Amniotic epithelial cell (primary cell): ENCODE measurements around the gene APOC1.
"Not testable (repeated sequence)": the region's sequence is repeated elsewhere in the genome, so short reads cannot be mapped to it uniquely, and the experiment has no call there.

Experiments
- DNase-seq: peaks from one replicate; pipeline ENCODE4 v3.0.0-alpha.2; 2010; ENCODE audit warnings: low read depth

The APOC1 gene

DNA sequence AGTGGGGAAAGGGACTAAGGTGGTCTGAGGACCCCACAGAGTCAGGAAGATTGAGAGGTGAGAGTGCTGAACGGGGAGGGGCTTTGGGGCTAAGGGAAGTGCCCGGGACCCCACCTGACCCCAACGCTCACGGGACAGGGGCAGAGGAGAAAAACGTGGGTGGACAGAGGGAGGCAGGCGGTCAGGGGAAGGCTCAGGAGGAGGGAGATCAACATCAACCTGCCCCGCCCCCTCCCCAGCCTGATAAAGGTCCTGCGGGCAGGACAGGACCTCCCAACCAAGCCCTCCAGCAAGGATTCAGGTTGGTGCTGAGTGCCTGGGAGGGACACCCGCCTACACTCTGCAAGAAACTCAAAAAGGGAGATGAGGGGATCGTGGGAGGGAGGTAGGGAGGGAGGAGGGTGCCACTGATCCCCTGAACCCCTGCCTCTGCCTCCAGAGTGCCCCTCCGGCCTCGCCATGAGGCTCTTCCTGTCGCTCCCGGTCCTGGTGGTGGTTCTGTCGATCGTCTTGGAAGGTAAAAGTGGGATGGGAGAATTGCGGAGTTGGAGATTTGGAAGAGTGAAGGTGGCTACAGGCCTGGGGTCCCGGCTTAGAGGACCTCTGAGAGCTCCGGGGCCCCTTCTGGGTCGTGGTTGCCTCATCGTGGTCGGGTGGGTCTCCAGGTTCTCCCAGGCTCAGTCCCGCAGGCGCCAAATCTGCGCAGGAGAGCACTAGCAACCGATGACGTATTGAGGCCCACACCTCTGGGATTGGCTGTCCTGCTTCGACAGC lies at the start of gene APOC1:
Gene APOC1, plus strand, starts transcription at position 176 of the 774 bp plus-strand sequence. Its CDS starts 284 bp downstream, at position 460.
- DNase-seq, result peak; percentile 74

DNA sequence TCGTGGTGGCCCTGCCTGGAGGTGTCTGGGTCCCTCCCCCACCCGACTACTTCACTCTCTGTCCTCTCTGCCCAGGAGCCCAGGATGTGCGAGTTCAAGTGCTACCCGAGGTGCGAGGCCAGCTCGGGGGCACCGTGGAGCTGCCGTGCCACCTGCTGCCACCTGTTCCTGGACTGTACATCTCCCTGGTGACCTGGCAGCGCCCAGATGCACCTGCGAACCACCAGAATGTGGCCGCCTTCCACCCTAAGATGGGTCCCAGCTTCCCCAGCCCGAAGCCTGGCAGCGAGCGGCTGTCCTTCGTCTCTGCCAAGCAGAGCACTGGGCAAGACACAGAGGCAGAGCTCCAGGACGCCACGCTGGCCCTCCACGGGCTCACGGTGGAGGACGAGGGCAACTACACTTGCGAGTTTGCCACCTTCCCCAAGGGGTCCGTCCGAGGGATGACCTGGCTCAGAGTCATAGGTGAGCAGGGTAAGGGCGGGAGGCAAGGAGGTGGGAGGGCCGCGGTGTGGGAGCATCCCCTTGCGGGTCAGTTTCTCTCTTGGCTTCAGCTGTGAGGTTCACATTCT lies 49.1 kb upstream of the APOC1 start:
- no peak for DNase-seq

DNA sequence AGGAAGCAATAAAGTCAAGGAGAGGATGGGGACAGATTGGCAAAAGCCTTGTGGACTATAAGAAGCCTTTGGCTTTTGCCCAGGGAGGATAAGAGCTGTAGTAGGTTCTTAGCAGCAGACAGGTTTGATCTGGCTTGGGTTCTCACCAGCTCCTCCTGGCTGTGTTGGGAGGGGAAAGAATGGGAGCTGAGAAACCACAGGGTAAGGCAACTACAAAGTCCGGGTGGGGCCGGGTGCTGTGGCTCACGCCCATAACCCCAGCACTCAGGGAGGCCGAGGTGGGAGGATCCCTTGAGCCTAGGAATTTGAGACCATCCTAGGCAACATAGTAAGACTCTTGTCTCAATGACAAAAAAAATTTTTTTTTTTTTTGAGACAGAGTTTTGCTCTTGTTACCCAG lies 47.7 kb upstream of the APOC1 start:
- no peak for DNase-seq

DNA sequence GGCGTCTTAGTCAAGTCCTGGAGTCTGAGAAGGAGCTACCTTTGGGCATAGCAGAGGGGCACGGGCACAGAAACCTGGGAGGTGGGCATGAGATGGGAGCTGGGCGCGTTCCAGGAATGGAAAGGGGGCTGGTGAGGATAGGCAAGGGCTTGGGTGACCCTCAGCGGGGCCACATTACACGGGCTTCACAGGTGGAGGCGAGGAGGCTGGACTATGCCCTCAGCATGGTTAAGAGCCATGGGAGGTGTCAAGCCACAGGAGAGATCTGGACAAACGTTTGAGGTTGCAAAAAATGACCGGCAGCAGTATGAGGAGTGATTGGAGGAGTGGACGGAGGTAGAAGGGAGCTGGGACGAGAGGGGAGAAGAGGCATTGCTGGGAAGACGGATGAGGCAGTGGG lies 46.8 kb upstream of the APOC1 start:
- no peak for DNase-seq

DNA sequence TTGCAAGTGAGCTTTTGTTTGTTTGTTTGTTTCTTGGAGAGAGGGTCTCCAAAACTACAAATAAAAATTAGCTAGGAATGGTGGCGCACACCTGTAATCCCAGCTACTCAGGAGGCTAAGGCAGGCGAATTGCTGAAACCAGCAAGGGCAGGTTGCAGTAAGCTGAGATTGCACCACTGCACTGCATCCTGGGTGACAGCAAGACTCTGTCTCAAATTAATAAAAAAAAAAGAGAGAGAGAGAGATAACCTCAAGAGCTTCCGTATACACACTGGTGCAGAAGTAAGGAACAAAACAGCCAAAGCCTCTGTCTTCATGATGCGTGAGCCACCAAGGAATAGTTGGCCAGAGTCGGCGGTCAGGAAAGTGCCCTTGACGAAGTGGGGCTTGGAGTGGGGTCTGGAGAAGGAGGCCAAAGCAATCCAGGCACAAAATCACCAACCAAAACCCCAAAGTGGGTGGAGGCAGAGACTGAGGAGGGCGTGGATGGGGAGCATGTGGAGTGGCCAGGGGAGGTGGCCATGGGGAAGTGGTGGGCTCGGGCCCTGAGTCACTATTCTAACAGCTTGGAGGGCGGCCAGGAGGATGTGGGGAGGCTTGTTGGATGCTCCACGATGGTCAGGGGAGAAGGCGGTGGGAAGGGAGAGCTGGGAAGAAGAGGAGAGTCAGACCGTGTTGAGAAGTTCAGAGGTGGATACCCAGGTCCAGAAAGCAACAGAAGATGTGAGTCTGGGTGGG lies 44.5 kb upstream of the APOC1 start:
- DNase-seq, result peak; percentile 83

DNA sequence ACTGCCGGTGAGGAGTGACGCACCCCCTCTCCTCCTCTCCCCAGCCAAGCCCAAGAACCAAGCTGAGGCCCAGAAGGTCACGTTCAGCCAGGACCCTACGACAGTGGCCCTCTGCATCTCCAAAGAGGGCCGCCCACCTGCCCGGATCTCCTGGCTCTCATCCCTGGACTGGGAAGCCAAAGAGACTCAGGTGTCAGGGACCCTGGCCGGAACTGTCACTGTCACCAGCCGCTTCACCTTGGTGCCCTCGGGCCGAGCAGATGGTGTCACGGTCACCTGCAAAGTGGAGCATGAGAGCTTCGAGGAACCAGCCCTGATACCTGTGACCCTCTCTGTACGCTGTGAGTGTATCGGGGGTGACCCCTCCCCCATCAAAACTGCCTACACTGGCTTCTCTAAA lies 42.6 kb upstream of the APOC1 start:
- DNase-seq, result no peak

DNA sequence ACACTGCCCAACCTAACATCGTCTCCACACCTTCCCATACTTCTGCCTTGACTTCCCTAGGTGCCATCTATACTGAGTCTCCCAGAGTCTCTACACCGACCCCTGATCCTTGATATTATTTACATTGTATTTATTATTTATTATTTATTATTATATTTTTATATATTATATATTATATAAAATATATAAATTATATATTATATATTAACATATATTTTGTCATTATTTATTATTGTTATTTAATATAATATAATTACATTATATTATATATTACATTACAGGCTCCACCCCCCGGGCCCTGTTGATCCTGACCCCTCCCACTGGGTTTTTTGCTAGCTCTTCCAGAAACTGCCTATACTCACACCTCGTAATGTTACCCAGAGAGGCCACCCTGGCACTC lies 41.7 kb upstream of the APOC1 start:
- no peak for DNase-seq

DNA sequence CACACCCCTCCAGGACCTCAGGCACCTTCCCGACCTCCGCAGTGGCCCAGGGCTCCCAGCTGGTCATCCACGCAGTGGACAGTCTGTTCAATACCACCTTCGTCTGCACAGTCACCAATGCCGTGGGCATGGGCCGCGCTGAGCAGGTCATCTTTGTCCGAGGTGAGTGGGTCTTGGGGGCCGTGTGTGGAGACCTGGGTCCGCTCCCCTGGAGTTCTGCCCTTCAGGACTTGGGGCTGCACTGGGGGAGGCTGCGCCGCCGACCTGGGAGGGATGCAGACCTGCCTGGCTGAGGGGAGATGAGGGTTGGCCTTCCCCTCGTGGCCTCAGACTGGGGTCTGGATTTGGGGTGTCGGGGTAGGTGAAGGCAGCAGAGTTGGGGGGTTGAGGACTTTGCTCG lies 40.1 kb upstream of the APOC1 start:
- DNase-seq, result no peak

DNA sequence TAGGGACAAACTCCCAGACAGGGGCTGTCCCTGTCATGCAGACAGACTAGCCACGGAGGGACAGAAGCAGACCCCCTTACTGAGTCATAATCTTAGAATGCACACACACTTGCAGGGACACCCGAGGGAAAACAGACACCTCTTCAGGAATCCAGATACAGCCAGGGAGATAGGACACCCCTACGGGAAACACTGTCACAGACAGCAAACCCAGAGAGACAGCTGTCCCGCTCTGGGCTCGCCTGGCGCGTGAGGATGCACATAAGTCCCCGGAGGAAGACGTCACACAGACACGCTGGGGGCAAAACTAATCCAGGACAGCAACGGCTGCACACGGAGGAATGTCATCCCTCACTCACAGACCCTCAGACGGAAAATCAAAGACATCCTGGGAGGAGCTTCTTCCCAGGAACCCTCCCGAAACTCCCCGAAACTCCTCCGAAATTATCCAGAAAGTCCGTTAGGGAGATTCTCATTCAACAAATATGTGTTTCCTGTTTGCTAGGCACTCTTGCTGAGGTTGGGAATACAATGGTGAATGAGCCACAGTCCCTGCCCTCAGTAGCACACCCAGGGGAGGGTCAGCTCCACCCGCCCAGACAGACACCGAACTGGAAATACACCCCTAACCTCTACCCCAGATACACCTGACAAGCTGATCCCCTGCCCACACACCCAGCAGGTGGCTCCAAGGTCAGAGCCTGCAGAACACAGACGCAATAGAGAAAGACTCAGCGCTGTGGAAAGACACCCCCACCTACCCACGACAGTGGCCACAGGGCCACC lies 38.5 kb upstream of the APOC1 start:
- no peak for DNase-seq

DNA sequence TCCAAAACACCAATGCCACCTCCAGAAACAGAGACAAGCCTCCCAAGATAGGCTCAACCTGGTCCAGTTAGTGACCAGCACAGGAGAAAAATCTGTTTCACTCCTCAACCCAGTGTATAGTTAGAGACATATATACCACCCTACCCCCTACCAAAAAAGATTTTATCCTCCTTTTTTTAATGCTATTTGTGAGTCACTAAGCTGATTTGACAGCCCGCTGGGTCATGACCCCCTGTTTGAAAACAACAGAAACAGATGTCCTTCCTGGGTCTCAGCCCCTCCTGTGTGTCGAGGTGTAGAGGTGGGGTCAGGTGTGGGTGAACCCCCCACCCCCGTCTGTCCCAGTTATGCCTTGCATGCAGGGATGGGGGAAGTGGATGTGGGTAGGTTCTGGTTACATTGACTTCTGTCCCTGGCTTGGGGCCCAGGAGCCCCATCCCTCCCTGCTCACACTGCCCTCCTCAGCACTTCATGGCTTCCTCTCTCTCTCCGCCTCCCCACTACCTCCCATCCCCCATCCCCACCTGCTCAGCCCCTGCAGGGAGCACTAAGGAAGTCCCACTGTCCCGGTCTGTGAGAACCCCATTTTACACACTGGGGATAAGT lies 37.4 kb upstream of the APOC1 start:
- no peak for DNase-seq

DNA sequence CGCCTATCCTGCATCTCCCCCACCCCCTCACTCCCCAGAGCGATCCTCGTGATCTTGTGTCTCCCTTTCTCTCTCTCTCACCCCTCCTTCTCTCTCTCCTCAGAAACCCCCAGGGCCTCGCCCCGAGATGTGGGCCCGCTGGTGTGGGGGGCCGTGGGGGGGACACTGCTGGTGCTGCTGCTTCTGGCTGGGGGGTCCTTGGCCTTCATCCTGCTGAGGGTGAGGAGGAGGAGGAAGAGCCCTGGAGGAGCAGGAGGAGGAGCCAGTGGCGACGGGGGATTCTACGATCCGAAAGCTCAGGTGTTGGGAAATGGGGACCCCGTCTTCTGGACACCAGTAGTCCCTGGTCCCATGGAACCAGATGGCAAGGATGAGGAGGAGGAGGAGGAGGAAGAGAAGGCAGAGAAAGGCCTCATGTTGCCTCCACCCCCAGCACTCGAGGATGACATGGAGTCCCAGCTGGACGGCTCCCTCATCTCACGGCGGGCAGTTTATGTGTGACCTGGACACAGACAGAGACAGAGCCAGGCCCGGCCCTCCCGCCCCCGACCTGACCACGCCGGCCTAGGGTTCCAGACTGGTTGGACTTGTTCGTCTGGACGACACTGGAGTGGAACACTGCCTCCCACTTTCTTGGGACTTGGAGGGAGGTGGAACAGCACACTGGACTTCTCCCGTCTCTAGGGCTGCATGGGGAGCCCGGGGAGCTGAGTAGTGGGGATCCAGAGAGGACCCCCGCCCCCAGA lies 36.1 kb upstream of the APOC1 start:
- DNase-seq, result no peak

DNA sequence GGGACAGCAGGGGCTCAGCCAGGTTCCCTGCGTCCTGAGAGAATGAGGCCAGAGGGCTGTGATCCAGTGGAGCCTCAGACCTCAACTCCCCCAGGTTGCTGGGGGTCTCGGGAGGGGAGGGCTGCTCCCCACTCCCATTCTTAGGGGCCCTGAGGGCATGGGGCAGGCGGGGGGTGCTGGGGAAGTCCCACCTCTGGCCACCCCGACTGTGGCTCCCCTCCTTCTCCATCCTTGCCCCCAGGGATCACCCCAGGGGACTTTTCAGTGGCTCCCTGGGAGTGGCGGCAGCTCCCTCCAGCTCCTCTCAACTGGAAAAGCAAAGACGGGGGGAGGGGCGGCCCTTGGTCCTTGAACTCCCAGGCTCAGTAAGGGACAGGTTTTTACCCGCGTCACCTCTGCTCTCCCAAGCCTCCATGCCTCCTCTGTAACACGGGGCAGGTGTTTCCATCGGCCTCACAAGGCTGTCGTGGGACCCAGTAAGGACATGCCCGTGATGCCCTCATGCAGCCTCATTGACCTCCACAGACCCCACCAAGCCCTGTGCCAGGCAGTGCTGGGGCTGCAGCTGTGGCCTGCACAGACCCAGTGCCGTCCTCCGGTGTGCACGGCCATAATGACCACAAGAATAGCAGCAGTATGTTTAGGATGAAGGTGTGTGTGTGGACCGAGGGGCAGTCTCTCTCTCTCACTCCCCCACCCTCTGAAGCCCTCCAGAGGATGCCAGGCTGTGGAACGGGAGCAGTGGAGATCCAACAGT lies 34.9 kb upstream of the APOC1 start:
- DNase-seq, result no peak

DNA sequence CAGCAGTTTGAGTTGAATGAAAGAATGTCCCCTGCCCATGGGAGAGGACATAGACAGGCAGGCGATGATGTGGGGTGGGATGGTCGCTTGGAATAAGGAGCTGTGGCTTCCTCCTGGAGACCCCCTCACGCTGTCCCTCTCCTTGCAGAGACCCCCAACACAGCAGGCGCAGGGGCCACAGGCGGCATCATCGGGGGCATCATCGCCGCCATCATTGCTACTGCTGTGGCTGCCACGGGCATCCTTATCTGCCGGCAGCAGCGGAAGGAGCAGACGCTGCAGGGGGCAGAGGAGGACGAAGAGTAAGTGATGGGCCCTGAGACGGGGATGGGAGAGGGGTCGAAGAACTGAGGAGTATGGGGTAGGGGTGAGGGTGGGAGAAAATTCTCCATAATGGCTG lies 32.3 kb upstream of the APOC1 start:
- DNase-seq, result no peak

DNA sequence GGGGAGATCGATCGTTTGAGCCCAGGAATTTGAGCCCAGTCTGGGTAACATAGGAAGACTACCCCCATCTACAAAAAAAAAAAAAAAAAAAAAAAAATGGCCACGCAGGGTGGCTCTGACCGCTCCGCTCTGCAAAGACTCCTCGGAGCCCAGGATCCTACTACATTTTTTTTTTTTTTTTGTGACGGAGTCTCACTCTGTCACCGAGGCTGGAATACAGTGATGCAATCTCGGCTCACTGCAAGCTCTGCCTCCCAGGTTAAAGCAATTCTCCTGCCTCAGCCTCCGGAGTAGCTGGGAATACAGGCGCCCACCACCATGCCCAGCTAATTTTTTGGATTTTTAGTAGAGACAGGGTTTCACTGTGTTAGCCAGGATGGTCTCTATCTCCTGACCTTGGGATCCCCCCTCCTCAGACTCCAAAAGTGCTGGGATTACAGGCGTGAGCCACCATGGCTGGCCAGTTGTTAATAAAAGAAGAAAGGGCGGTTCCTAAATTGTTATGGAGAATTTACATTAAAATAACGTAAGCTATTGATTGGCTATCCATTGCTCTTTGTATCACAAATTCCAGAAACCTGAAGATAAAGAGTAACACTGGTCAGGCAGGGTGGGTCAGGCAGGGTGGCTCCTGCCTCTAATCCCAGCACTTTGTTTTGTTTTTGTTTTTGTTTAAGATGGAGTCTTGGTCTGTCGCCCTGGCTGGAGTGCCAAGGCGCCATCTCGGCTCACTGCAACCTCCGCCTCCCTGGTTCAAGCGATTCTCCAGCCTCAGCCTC lies 31.6 kb upstream of the APOC1 start:
- not testable (repeated sequence) for DNase-seq

DNA sequence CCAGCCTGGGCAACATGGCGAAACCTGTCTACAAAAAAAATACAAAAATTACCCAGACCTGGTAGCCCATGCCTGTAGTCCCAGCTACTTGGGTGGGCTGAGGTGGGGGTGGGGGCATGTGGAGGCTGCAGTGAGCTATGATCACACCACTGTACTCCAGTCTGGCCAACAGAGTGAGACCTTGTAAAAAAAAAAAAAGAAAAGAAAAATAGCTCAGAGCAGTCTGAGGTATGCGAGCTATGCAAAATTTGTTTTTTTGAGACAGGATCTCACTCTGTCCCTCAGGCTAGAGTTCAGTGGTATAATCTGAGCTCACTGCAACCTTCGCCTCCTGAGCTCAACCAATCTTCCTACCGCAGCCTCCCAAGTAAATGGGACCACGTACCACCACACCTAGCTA lies 30.5 kb upstream of the APOC1 start:
- DNase-seq, result no peak

DNA sequence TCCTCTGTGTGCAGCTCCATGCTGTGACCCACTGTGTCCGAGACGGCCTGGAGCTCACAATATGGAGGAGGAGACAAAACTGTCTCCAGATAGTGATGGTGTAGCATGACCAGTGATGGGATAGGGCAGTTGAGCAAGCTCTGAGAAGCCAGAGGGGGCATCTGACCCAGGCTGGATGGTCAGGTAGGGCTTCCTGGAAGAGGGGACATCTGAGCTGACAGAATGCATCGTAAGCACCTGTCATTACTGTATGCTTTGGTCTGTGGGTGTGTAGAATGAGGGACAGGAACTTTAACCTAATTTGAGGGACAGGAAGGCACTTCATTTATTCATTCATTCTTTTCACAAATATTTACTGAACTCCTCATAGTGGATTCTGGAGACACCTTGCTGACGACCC lies 29.8 kb upstream of the APOC1 start:
- no peak for DNase-seq

DNA sequence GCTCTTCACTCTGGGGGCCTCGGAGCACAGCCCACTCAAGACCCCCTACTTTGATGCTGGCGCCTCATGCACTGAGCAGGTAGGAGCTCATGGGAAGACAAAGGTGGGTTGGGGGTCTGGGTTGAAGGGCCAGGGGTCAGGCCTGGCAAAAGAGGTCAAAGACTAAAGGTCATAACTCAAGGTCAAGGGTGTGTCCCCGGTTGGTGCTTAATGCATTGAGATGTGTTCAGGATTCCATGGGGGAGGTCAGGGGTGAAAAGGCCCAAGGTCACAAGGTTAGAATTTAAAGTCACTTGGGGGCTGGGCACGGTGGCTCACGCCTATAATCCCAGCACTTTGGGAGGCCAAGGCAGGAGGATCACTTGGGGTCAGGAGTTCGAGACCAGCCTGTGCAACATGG lies 28.3 kb upstream of the APOC1 start:
- no peak for DNase-seq

DNA sequence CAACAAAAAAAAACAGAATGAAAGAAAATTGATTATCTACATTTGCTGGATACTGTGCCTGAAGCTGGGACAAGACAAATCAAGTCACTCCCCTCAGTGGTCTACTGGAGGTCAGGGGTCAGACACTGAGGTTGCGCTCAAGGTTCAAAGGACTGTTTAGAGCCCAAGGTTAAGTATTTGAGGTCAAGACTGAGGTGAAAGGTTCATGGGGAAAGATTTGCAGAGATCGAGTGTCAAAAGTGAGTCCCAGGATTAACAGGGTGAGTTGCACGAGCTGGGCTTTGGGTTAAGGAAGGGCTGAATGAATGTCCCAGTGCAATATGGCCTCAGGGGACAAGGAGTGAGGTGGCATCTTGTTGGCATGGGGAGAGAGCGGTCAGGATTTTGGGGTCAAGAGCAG lies 26.8 kb upstream of the APOC1 start:
- no peak for DNase-seq

DNA sequence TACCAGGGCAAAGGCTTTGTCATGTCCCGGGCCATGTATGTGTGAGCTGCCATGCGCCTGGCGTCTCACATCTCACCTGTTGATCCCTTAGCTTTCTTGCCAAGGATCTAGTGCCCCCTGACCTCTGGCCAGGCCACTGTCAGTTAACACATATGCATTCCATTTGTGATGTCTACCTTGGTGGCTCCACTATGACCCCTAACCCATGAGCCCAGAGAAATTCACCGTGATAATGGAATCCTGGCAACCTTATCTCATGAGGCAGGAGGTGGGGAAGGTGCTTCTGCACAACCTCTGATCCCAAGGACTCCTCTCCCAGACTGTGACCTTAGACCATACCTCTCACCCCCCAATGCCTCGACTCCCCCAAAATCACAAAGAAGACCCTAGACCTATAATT lies 26.1 kb upstream of the APOC1 start:
- not testable (repeated sequence) for DNase-seq

DNA sequence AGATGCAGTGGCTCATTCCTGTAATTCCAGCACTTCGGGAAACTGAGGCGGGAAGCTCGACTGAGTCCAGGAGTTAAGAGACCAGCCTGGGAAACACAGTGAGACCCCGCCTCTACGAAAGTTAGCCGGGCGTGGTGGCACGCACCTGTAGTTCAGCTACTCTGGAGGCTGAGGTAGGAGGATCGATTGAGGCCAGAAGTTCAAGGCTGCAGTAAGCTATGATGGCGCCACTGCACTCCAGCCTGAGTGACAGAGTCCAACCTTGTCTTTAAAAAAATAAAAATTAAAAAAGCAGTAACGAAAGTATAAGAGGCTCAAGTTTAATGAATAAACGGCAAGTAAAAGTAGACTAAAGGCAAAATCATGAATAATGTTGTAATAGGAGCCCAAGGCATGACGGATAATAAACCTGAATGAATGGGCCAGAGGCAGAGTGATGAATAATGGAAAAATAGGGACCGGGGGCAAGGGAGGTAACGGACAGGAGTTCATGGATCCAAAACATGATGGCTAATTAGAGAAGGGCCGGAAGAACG lies 24.5 kb upstream of the APOC1 start:
- DNase-seq, result no peak
